Vagina (tissue), 2 donors: ENCODE data around the gene DESI1. TPM values are rescaled to one million over a fixed set of nuclear protein-coding genes. Genes with fewer than 3 reads are reported as not detected.

Experiments
- DNase-seq, 2 donors: peaks; one replicate each; pipeline ENCODE4 v3.0.0-alpha.2; 2017; ENCODE audit errors: extremely low spot score in 2 of 2
- H3K27ac ChIP-seq: fragments of 200-600 bp; sonication (generic); one replicate; pipeline ENCODE4 v1.5.1; 2019
- H3K27me3 ChIP-seq: fragments of 200-600 bp; sonication (generic); one replicate; pipeline ENCODE4 v1.5.1; 2019
- H3K36me3 ChIP-seq, 2 donors: fragments of 200-600 bp; sonication (generic); one replicate each; pipeline ENCODE4 v1.5.1; 2017 to 2019
- H3K4me1 ChIP-seq: fragments of 200-600 bp; sonication (generic); one replicate; pipeline ENCODE4 v1.5.1; 2019
- H3K4me3 ChIP-seq, 2 donors: fragments of 200-600 bp; sonication (generic); 1 replicate in 1 of 2; 2 replicates in 1 of 2; pipeline ENCODE4 v1.5.1; 2016 to 2019
- H3K9me3 ChIP-seq: fragments of 200-600 bp; sonication (generic); one replicate; pipeline ENCODE4 v1.5.1; 2019
- CTCF ChIP-seq, 3 experiments: fragments of 450-650 bp in 2 of 3; fragments of 200-600 bp in 1 of 3; sonication (generic) in 1 of 3; IDR thresholded peaks; one replicate each; pipeline ENCODE4 v1.5.1; 2017 to 2019; ENCODE audit warnings: antibody characterized with exemption in 3 of 3, mild to moderate bottlenecking in 2 of 3, moderate library complexity in 2 of 3
- POLR2A ChIP-seq, 2 donors: fragments of 450-650 bp; IDR thresholded peaks; one replicate each; pipeline ENCODE4 v1.6.1; 2017; ENCODE audit warnings: antibody characterized with exemption in 2 of 2, mild to moderate bottlenecking in 2 of 2, moderate library complexity in 2 of 2
- POLR2AphosphoS5 ChIP-seq, 2 donors: sonication (generic); formaldehyde crosslinking; IDR thresholded peaks; one replicate each; pipeline ENCODE4 v1.9.0; 2017; ENCODE audit warnings: antibody characterized with exemption in 2 of 2, mild to moderate bottlenecking in 2 of 2, low read depth in 1 of 2; ENCODE audit not compliant: insufficient read depth in 1 of 2
- intact Hi-C: fragments of 100-400 bp; cut with DNase I; formaldehyde crosslinking; loops from one replicate; pipeline ENCODE4 v1.15.1; 2023
- total RNA-seq: library from RNA; depleted of rRNA; stranded (reverse); fragments of >200 nt; gene quantifications from one replicate; pipeline ENCODE4 v1.2.3, GENCODE V29; 2016

DESI1 gene
- total RNA-seq, 1 donor from 2014 or later, result 20.6 TPM

- peaks cover 0 to 31% of the 10 kb centered on the region in 2 donors for H3K36me3 ChIP-seq
- H3K27ac ChIP-seq, result no peak overlapping the region
- TF ChIP-seq CTCF (IDR thresholded peaks at IDR 0.05), result no peak
- TF ChIP-seq POLR2A (IDR thresholded peaks at IDR 0.05), result no peak
- TF ChIP-seq POLR2AphosphoS5 (IDR thresholded peaks at IDR 0.05; ENCODE audit: insufficient read depth in 1 of 2, low read depth in 1 of 2), result no peak
These were observed 34.9 kb downstream of the DESI1 start for GRCh38 chr22:41585898-41586297.

GRCh38 chr22:41584881-41585280 lies 36.0 kb downstream of the DESI1 start:
- TF ChIP-seq CTCF (IDR thresholded peaks at IDR 0.05), result no peak
- intact Hi-C loops, result loop anchor here (5.0 kb wide), 1 partner anchor 43 kb away; the partner anchor contains the start of gene POLR3H
- Histone ChIP-seq H3K27ac (no peak overlapping the region), H3K27me3 (no peaks in the 10 kb centered on the region), H3K4me1 (peaks cover 19% of the 10 kb centered on the region), H3K4me3 (no peak overlapping the region), H3K36me3 (peaks cover 0 to 31% of the 10 kb centered on the region in 2 donors), H3K9me3 (no peaks in the 10 kb centered on the region)
- no peak for DNase-seq

More at GRCh38 chr22:41585898-41586297, 34.9 kb downstream of the DESI1 start:
- intact Hi-C loops, result loop anchor here (5.0 kb wide), 1 partner anchor 44 kb away; the partner anchor contains the start of gene POLR3H
- DNase-seq, result no peak
- Histone ChIP-seq H3K4me3 (no peak overlapping the region), H3K27me3 (no peaks in the 10 kb centered on the region), H3K4me1 (peaks cover 19% of the 10 kb centered on the region), H3K9me3 (no peaks in the 10 kb centered on the region)

- H3K36me3 ChIP-seq, result peaks cover 0 to 32% of the 10 kb centered on the region in 2 donors
- no peak overlapping the region for H3K27ac ChIP-seq
- H3K9me3 ChIP-seq, result no peaks in the 10 kb centered on the region
- intact Hi-C loops, result no loop called here
- H3K27me3 ChIP-seq, result no peaks in the 10 kb centered on the region
- no peak overlapping the region for H3K4me3 ChIP-seq
- no peak for DNase-seq
- H3K4me1 ChIP-seq, result peaks cover 2% of the 10 kb centered on the region
- TF ChIP-seq CTCF (IDR thresholded peaks at IDR 0.05) (no peak), POLR2A (IDR thresholded peaks at IDR 0.05) (no peak), POLR2AphosphoS5 (IDR thresholded peaks at IDR 0.05; ENCODE audit: insufficient read depth in 1 of 2, low read depth in 1 of 2) (no peak)
These were observed 38.1 kb downstream of the DESI1 start for GRCh38 chr22:41582694-41583093.

GRCh38 chr22:41579997-41580355 lies 40.9 kb downstream of the DESI1 start:
- Histone ChIP-seq H3K36me3 (peaks cover 0 to 37% of the 10 kb centered on the region in 2 donors), H3K4me1 (peaks cover 7% of the 10 kb centered on the region), H3K27me3 (no peaks in the 10 kb centered on the region), H3K27ac (no peak overlapping the region), H3K4me3 (no peak overlapping the region), H3K9me3 (no peaks in the 10 kb centered on the region)
- DNase-seq, result no peak
- TF ChIP-seq POLR2AphosphoS5 (IDR thresholded peaks at IDR 0.05; ENCODE audit: insufficient read depth in 1 of 2, low read depth in 1 of 2) (no peak), POLR2A (IDR thresholded peaks at IDR 0.05) (no peak), CTCF (IDR thresholded peaks at IDR 0.05) (no peak)
- intact Hi-C loops, result no loop called here

- Histone ChIP-seq H3K4me1 (peaks cover 11% of the 10 kb centered on the region), H3K36me3 (peaks cover 0 to 33% of the 10 kb centered on the region in 2 donors), H3K9me3 (no peaks in the 10 kb centered on the region), H3K27me3 (no peaks in the 10 kb centered on the region), H3K27ac (no peak overlapping the region), H3K4me3 (no peak overlapping the region)
- intact Hi-C loops, result no loop called here
- TF ChIP-seq POLR2AphosphoS5 (IDR thresholded peaks at IDR 0.05; ENCODE audit: insufficient read depth in 1 of 2, low read depth in 1 of 2) (no peak), POLR2A (IDR thresholded peaks at IDR 0.05) (no peak), CTCF (IDR thresholded peaks at IDR 0.05) (no peak)
- no peak for DNase-seq
These were observed 41.4 kb downstream of the DESI1 start for GRCh38 chr22:41579297-41579996.
